Measurements from ENCODE around the gene EVI2A. TPM values are rescaled to one million over a fixed set of nuclear protein-coding genes. Genes with fewer than 3 reads are reported as not detected.

EVI2A gene, protein sequence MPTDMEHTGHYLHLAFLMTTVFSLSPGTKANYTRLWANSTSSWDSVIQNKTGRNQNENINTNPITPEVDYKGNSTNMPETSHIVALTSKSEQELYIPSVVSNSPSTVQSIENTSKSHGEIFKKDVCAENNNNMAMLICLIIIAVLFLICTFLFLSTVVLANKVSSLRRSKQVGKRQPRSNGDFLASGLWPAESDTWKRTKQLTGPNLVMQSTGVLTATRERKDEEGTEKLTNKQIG
- 2.5 and 4.5 TPM in 2 replicates for total RNA-seq

DNA sequence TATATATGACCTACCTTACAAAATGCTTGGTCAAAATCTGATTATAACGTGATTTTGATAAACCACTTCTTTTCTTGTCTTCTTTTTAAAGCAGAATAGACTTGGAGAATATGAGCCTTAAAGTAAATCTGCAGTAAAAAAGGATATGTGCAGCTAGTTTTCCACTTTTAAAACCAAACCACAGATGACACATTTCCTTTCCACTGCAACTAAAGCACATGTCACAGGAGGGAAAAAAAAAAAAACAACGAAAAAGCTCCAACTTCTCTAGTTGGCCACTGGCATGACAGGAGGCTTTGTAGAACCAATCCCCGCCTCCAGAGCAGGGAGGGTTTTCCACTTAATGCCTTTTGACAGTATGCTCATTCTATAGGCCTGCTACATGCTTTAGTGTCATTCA is at the start of gene EVI2A:
TSS of gene EVI2A (minus strand) at position 142 of the 400 bp plus-strand sequence. CDS start 2,609 bp downstream, outside the sequence.

DNA sequence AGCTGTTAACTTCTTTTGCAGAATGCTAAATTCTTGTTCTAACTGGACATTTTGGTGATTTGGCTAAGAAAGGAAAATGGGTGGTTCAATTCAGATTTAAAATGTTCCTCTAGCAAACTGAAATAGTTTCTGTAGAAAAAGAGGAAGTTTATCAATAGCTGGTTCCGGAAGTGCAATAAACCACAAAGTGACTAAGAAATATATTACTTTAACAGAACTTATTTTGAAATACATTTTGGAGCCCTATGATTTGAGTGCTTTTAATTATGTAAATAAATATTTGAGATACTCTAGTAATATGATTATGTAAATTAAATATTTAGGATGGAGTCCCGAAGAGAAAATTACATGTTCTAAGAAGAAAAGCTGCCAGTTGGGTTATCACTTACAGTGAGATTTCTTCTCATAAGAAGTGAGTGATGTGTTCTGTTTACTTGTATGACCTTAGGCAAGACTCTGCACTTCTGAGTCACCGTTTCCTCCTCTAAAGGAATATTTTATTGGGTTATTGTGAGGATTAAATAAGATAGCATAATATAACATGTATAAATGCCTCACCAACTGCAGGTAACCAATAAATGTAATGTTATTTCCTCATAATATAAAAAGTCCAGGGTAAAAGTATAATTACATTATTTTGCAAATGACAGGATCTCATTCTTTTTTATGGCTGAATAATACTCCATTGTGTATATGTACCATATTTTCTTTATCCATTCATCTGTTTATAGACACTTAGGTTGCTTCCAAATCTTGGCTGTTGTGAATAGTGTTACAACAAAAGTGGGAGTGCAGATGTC is 7.2 kb downstream of the EVI2A start, which contains the start of gene EVI2B:
TSS of gene EVI2B (minus strand) at position 73 of the 800 bp plus-strand sequence. CDS start 8,445 bp downstream, outside the sequence.

GRCh38 chr17:31297090-31297489 is 24.3 kb downstream of the EVI2A start, which contains the start of gene OMG:
TSS of gene OMG (minus strand) at chr17:31297239. CDS start at chr17:31296331, 908 bp downstream.

Other genes starting within 250 kb of the EVI2A start
- gene NF1, start 226.6 kb downstream of the EVI2A start, total RNA-seq: 37.4 and 56.9 TPM in 2 replicates
- gene OMG, start 24.4 kb downstream of the EVI2A start, total RNA-seq: not detected in 2 replicates
- under 0.01 TPM in 1 of 2 replicates, not detected in the other for gene EVI2B, start 7.6 kb downstream of the EVI2A start, total RNA-seq
- 0.19 and 0.28 TPM in 2 replicates for gene RAB11FIP4, start 70.1 kb upstream of the EVI2A start, total RNA-seq